Measurements from ENCODE around the gene SLC25A45.
"Not testable (repeated sequence)": the region's sequence is repeated elsewhere in the genome, so short reads cannot be mapped to it uniquely, and the experiment has no call there.

SLC25A45 gene

GRCh38 chr11:65414776-65415498, 32.5 kb upstream of the SLC25A45 start:
- Histone ChIP-seq H3K36me3 (replicated peaks; ENCODE audit: insufficient read depth, low read length) (no peaks in the 10 kb centered on the region), H3K9me3 (replicated peaks; ENCODE audit: insufficient read depth, low read length) (no peaks in the 10 kb centered on the region), H3K4me3 (ENCODE audit: low read length) (no peak overlapping the region), H4K20me1 (ENCODE audit: insufficient read depth, low read length) (no peaks in the 10 kb centered on the region), H2AFZ (ENCODE audit: low read length) (no peak overlapping the region), H3K27ac (ENCODE audit: low read length) (no peak overlapping the region), H3K27me3 (replicated peaks; ENCODE audit: insufficient read depth, low read length) (no peaks in the 10 kb centered on the region), H3K79me2 (ENCODE audit: low read length) (peaks cover 22% of the 10 kb centered on the region), H3K9ac (ENCODE audit: low read length) (no peak overlapping the region), H3K4me1 (ENCODE audit: low read length) (peaks cover 21% of the 10 kb centered on the region), H3K9me2 (replicated peaks; ENCODE audit: insufficient read depth, low read length) (no peaks in the 10 kb centered on the region), H3F3A (ENCODE audit: insufficient read depth, low read length) (peaks cover 33% of the 10 kb centered on the region), H3K4me2 (ENCODE audit: low read depth, low read length) (no peak overlapping the region)
- DNase-seq: no peak
- TF ChIP-seq EZH2 (optimal IDR thresholded peaks at IDR 0.05; ENCODE audit: low read depth, low read length): no peak
- no peak for TF ChIP-seq EZH2phosphoT487 (IDR thresholded peaks at IDR 0.05; ENCODE audit: low read length)
- no peak for TF ChIP-seq CTCF (IDR thresholded peaks at IDR 0.05; ENCODE audit: low read length)

DNA sequence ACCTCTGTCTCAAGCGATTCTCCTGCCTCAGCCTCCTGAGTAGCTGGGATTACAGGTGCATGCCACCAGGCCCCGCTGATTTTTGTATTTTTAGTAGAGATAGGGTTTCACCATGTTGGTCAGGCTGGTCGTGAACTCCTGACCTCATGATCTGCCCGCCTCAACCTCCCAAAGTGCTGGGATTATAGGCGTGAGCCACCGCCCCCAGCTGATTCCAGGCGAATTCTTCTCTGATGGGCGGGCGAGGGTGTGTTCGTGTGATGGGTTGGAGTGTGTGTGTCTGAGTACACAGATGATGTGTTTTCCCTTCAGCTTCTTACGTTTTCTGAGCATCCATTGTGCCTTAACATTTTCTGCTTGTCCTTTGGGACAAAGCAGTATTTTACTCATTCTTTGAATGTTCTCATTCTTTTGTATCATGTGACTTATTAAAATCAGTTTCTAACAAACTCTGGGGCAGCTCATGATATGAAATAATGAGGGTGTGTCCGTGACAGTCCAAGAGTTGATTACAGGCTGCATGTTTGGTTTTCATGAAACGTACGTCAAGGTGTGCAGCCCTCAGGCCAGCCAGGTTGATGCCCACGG, 30.7 kb upstream of the SLC25A45 start:
- not testable (repeated sequence) for H3K4me2 ChIP-seq (ENCODE audit: low read depth, low read length); H3K36me3 ChIP-seq (replicated peaks; ENCODE audit: insufficient read depth, low read length); DNase-seq; H2AFZ ChIP-seq (ENCODE audit: low read length); H3K27me3 ChIP-seq (replicated peaks; ENCODE audit: insufficient read depth, low read length); H3K9me3 ChIP-seq (replicated peaks; ENCODE audit: insufficient read depth, low read length); H3K9me2 ChIP-seq (replicated peaks; ENCODE audit: insufficient read depth, low read length); H4K20me1 ChIP-seq (ENCODE audit: insufficient read depth, low read length); H3K9ac ChIP-seq (ENCODE audit: low read length); H3K27ac ChIP-seq (ENCODE audit: low read length); H3K4me3 ChIP-seq (ENCODE audit: low read length)
- peaks cover 17% of the 10 kb centered on the region for H3F3A ChIP-seq (ENCODE audit: insufficient read depth, low read length)
- H3K79me2 ChIP-seq (ENCODE audit: low read length): peaks cover 18% of the 10 kb centered on the region
- H3K4me1 ChIP-seq (ENCODE audit: low read length): peaks cover 17% of the 10 kb centered on the region

DNA sequence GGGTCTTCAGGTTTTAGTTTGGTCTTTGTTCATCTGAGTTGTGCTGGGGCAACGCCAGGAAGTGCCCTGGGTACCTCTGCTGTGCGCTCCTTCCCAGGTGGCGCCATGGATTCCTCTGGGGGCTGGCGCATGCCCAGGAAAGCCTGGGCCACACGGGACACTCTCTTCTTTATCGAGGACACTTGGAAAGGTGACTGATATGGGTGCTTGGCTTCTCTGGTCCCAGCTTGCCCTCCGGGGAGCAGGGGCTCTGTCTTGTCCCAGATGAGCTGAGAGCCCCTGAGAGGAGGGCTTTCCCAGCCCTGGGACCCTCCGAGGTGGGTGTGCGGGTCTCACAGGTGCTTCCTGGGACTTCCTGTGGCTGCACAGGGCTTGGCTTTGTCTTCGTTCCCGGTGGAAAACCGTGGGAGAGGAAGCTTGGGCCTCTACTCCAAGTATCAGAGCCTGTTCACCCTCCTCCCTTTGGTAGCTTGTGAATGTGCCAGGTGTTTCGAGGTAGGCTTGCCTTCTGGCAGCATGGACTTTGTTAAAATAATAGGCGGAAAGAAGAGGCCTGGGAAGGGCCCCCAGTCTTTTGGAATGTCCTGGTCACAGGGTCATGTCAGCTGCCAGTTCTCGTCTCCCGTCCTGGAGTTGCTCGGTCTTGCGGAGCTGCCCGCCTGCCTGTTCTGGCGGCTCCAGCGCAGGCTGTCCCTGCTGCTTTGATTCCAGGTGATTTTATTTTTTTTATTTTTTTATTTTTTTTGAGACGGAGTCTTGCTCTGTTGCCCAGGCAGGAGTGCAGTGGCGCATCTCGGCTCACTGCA, 30.0 kb upstream of the SLC25A45 start:
- no peaks in the 10 kb centered on the region for H3K36me3 ChIP-seq (replicated peaks; ENCODE audit: insufficient read depth, low read length)

More for the DNA sequence above, 30.0 kb upstream of the SLC25A45 start:
- Histone ChIP-seq H3K4me3 (ENCODE audit: low read length) (no peak overlapping the region), H3K79me2 (ENCODE audit: low read length) (peaks cover 12% of the 10 kb centered on the region), H3K9me2 (replicated peaks; ENCODE audit: insufficient read depth, low read length) (no peaks in the 10 kb centered on the region), H2AFZ (ENCODE audit: low read length) (no peak overlapping the region), H3K4me1 (ENCODE audit: low read length) (peaks cover 10% of the 10 kb centered on the region), H3K9ac (ENCODE audit: low read length) (no peak overlapping the region), H3K9me3 (replicated peaks; ENCODE audit: insufficient read depth, low read length) (no peaks in the 10 kb centered on the region), H3K27me3 (replicated peaks; ENCODE audit: insufficient read depth, low read length) (no peaks in the 10 kb centered on the region), H4K20me1 (ENCODE audit: insufficient read depth, low read length) (no peaks in the 10 kb centered on the region), H3K4me2 (ENCODE audit: low read depth, low read length) (no peak overlapping the region), H3F3A (ENCODE audit: insufficient read depth, low read length) (peaks cover 10% of the 10 kb centered on the region), H3K27ac (ENCODE audit: low read length) (no peak overlapping the region)
- TF ChIP-seq CTCF (IDR thresholded peaks at IDR 0.05; ENCODE audit: low read length) (no peak), EZH2phosphoT487 (IDR thresholded peaks at IDR 0.05; ENCODE audit: low read length) (no peak), EZH2 (optimal IDR thresholded peaks at IDR 0.05; ENCODE audit: low read depth, low read length) (no peak)
- no peak for DNase-seq

Measured in MM.1S (cell line).